SW 1271 (cell line): Measurements from ENCODE around the gene CFAP221.
A peak's percentile ranks its signal among the peaks of the same experiment; 100 is the strongest.
"Not testable (repeated sequence)": the region's sequence is repeated elsewhere in the genome, so short reads cannot be mapped to it uniquely, and the experiment has no call there.

ENCODE experiments used
- DNase-seq, 2 experiments: peaks; one replicate each; lab custom pipeline; 2025; lab: John Stamatoyannopoulos, UW

The CFAP221 gene

DNA sequence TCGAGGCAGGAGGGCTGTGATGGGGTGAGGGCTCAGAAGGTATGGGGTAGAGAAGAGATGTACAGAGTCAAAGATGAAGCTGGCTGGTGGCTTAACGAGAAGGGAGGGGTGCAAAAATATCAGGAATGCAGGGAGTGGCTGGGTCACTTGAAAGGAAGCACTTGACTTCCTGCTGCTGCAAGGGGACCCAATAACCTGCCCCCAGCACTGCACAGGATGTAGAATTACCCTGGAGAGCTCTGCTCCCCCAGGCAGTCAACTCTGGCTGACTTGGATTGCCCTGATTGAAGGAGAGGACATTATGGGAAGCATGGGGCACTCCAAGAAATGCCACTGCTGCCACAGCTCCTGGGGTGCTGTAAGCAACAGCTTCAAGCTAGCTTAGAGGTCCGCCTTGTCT is 41.8 kb downstream of the CFAP221 start:
- no peak for DNase-seq

DNA sequence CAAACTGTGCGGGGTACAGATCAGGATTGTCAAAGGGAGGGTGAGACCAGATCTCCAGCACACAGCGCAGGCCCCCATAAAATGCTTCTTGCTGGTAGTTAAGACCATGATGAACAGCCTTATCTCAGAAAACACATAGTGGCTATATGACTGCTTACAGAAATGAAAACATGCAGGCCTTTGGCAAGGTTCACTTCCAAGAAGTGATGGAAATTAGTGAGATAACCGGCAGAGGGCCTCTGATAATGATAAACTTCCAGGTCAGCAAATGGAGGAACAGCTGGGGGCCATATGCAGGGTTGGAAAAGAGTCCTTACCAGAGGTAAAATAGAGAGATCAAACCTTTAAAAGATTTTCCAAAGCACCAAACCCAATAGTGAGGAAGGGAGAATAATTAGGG is 46.6 kb downstream of the CFAP221 start:
- DNase-seq, result no peak

DNA sequence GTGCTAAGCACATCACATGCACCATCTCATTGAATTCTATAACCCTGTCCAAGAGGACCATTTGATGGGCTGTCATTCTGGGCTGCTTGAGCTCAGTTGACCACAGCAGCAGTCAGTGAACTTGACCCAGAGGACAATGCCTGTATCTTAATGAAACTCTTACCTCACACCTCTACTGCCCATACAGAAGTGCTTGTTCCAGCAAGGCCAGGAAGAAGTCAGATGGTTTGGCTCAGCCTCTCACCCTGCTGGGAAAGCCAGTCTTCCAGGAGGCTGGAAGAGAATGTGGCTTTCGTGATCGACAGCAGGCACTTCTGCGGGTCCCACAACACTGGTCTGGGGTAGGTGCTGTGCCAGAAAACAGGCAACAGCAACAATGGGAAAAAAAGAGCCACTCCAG is 47.3 kb downstream of the CFAP221 start:
- no peak for DNase-seq

DNA sequence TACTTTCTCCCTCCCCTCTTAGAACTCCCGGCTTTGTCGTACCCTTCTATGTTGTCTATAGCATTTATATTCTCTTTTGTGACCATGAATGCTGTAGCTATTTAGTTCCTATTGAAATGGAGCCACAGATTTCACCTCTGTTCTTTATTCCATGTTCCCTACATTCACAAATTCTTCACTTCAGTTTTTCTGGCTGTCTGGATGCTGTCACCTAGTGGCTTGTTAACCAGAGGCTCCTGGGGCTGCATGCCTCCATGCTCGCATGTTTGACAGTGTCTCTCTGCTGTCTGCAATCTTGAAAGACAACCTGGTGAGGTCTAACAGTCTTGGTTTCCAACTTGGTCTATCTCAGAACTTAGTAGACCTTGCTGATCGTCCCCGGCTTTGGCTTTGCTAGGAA is 48.2 kb downstream of the CFAP221 start:
- no peak for DNase-seq

DNA sequence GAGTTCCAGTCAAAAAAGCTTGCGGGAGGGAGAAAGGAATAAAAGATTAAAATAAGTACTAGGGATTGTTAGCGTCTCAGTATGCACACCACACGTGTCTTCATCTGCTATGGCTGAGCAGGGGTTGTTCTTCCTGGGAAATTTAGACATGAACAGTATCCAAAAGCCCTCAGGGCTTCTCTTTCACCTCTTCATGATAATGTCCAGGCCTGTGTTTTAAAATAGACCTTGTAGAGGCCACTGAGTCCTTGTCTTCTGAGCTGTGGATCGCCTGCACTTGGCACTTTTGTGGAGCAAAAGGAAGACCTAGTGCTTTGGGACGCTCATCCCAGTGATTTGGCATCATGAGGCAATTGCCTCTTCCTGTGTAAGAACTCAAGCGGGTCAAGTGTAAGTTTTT is 52.4 kb downstream of the CFAP221 start:
- DNase-seq, result no peak

DNA sequence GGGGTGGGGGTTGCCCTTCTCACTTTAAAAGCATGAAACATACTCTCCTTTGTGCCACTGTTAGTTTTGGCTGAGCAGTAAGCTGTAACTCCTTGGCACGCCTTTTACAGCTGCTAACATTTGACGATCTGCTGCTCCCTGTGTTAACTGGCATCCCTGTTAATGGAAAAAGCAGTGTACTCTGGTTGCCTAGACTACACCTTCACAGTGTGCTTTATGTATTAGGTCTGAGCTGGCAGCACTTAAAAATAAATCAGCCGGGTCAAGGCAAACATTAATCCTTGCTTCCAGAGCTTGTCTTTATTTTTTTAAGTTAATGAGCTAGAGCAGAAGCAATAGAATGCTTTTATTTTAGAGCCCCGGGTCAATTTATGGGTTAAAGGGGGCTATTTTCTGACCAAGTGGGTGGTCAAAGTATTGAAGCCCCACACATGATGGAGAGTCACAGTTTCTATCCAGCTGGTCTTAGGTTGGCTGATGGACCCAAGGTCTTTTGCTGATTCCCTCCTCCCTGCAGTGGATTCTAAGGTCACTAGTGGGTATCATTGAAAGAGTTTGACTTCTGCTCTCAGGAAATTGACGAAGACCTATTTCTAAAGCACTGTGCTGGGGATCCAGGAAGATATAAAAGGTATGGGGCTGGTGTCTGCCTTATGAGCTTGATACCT is 54.5 kb downstream of the CFAP221 start:
- DNase-seq, result no peak

DNA sequence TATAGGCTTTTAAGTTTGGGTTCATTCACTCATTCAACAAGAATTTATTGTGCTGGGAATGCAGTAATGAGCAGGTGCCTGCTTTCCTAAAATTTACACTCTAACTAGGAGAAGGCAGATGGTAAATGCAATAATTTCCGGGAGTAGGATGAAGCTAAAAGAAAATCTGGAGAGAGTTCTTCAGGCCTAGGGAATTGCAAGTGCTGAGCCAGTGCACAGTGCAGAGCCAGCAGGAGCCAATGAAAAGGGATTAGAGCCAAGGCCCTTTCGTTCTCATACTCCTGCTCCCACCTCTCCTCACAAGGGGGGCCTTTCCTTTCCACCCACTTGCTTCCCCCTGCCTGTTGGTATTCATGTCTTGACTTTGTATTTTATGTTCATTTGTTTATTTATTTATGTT is 55.1 kb downstream of the CFAP221 start:
- no peak for DNase-seq

DNA sequence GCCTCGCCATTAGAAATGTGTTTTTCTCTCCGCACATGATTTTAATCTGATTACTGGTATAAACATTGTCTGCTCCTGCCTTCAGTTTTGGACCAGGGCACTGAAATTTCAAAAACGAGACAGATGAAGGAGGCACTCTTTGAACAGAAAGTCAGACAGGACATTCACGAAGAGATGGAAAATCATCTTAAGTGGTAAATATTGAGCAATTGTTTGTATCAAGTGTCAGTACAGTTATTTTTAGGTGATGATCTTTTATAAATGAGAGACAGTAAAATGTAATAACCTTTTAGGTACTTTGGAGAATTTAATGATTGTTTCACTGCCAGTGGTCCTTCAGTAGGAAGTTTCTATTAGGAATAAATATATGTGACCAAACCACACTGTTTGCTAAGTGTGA is 60.8 kb downstream of the CFAP221 start:
- no peak for DNase-seq

DNA sequence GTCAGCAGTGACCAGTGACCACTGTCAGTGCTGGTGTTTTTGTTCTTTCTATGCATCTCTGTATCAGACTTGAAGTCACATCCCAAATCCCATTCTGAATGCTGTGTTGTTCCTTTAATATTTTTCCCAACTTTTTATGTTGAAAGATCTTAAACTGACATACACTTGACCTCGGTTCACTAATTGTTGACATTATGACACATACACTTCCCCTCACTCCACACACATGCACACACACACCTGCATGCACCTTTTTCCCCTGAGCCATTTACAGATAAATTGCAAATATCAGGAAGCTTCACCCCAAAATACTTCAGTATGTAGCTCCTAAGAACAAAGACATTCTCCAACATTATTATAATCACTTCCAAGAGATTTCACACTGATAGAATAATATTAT is 62.4 kb downstream of the CFAP221 start:
- DNase-seq, result no peak

DNA sequence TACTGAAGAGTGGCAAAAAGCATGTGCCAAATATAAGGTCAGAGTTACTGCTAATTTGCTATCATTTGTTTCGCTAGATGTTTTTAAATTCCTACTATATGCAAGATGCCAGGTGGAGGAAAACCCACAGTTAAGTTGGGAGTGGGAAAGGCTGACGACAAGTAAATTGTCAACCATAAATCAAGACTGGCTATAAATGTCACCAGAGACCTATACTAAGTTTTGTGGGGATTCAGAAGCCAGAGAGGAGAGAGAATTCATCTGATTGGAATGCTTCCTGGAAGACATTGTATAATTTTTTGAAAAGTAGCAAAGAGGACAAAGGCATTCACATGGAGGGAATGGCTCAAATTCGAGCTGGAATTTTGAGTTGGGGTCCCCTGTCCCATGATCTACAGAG is 64.3 kb downstream of the CFAP221 start:
- no peak for DNase-seq

DNA sequence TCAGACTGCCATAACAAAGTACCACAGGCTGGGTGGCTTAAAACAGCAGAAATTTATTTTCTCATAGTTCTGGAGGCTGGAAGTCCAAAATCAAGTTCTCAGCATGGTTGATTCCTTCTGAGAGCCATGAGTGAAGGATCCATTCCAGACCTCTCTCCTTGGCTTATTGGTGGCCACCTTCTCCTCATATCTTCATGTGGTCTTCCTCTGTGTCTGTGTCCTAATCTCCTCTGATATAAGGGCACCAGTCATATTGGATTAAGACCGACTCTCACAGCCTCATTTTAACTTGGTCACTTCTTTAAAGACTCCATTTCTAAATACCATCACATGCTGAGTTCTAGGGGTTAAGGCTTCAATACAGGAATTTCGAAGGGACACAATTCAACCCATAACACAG is 65.1 kb downstream of the CFAP221 start:
- DNase-seq, result no peak

DNA sequence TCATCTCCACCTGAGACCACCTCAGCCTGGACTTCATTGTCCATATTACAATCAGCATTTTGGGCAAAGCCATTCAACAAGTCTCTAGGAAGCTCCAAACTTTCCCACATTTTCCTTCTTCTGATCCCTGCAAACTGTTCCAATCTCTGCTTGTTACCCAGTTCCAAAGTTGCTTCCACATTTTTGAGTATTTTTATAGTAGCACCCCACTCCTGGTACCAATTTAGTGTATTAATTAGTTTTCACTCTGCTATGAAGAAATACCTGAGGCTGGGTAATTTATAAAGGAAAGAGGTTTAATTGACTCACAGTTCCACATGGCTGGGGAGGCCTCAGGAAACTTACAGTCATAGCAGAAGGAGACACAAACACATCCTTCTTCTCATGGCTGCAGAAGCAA is 69.9 kb downstream of the CFAP221 start:
- not testable (repeated sequence) for DNase-seq

DNA sequence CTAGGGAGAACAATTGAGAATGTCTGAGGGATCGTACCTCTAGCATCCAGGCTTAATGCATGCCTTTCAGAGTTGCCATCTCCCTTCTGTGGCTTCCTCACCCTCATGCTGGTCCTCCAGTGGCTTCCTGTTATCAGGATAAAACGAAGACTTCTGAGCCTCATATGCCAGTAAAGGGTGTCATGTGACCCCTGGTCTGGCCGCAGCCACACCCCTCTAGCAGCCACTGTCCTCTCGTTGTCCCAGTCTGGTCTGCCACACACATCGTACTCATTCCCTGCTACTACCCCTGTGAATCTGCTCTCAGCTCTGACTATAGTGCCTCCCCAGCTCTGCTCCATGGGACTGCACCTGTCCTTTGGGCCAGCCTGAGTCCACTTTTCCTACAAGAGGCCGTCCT is 72.2 kb downstream of the CFAP221 start:
- no peak for DNase-seq

DNA sequence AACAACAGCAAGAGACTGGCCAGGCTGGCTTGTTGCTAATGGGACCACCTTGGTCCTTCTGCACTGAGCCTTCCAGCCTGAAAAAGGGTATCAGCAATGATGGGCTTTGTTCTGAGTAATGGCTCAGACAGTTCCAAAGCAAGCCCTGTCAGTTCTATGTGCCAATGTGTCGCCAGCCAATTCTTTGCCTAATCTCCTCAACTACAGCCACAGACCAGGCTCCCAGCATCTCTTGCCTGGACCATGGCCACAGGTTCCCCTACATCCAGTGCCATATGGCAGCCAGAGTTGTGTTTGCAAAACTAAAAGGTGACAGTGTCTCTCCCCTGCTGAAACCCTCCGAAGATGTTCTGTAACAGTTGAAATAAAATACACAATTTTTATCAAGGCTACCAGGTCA is 73.2 kb downstream of the CFAP221 start:
- DNase-seq, result no peak

DNA sequence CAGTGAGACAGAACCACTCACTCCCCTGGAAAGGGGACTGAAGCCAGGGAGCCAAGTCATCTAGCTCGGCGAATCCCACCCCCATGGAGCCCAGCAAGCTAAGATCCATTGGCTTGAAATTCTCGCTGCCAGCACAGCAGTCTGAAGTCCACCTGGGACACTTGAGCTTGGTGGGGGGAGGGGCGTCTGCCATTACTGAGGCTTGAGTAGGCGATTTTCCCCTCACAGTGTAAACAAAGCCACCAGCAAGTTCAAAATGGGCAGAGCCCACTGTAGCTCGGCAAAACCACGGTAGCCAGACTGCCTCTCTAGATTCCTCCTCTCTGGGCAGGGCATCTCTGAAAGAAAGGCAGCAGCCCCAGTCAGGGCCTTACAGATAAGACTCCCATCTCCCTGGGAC is 74.5 kb downstream of the CFAP221 start:
- DNase-seq, result not testable (repeated sequence)

DNA sequence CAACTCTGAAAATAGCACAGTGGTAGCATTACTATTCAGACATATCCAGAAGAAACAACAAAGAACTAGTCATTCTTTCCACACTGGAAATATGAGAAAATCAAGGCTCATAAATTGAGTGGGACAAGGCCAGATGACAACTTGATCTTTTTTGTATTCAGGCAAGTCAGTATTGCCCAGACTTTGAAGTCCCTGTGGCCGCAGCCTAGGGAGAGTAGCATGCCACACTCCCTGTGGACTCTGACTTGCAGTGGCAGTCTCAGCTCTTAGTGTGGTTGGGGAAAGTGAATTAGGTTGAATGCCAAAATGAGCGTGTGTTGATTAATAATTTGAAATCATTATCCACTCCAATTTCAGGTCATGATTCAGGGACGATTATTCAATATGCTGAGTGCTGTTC is 81.0 kb downstream of the CFAP221 start:
- no peak for DNase-seq

DNA sequence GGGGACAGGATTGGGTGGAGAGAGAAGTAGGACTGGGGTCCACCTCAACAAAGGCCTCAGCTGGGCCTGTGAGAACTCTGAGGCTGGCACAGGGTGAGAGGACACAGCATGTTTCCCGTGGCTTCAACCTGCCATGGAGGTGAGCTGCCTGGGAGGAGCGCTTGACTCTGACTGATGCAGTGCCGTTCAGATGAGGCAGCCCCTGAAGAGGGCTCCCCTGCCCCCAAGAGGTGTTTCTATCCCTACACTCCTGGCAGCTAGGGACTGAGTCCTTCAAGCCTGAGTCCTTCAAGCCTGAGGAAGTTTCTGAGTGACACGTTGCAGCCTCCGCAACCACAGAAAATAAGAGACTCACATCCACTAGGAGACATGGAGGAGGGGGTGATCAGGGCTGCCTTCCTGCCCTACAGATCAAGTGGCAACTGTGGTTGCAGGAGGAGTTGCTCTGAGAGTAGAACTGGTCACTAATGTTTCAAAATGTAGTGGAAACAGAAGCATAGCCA is 85.1 kb downstream of the CFAP221 start:
- DNase-seq, result no peak

DNA sequence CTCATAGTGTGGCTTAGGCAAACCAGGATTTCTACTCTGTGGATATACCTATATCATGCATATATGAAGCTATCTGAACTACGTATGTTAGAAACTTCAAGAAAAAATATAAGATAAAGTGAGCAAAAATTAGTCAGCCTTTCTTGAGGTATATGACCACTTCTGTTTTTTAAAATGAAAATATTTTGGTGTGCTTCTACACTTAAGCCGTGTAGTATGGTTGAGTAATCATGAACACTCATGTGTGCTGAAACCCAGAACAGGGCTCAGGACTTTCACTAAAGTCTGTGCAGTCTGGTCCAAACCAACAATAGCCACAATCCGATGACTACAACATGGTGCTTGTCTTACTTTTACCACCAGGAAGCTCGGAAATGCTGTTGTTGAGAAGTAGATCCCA is 85.9 kb downstream of the CFAP221 start:
- DNase-seq, result no peak

DNA sequence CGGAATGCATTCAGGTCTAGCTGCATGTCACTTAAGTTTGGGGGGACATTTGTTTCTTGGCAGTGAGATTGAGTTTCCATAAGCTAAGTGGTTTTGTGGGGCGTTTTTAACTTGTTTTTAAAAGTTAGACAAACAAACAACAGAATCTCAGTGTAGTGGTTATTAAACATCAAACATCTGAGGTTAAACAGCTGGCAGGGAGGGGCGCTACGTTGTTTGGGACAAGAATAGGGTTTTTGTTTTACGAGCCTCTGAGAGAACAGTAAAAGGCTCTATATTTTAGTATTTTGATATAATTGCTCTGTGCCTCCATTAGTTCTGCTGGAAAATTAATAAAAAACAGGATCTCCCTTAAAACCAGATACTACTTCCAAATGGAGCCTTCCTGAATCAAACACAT is 93.1 kb downstream of the CFAP221 start:
- no peak for DNase-seq

DNA sequence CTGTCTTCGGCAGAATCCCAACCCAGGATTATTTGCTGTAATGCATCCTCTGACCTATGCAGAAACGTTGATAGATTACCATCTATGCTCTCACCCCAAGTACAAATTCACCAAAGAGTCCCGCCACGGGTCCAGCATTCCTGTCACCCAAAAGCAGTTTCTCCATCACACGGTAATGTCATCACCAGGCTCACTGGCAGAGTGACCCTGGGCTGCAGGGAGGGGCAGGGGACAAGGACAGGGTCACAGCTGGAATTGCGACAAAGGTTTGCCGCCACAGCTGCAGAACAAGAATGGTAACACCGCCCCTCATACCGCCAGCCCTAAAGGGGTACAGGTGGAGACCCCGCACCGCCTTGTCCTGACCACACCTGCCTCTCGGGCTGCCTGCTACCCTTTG is 94.0 kb downstream of the CFAP221 start:
- no peak for DNase-seq

DNA sequence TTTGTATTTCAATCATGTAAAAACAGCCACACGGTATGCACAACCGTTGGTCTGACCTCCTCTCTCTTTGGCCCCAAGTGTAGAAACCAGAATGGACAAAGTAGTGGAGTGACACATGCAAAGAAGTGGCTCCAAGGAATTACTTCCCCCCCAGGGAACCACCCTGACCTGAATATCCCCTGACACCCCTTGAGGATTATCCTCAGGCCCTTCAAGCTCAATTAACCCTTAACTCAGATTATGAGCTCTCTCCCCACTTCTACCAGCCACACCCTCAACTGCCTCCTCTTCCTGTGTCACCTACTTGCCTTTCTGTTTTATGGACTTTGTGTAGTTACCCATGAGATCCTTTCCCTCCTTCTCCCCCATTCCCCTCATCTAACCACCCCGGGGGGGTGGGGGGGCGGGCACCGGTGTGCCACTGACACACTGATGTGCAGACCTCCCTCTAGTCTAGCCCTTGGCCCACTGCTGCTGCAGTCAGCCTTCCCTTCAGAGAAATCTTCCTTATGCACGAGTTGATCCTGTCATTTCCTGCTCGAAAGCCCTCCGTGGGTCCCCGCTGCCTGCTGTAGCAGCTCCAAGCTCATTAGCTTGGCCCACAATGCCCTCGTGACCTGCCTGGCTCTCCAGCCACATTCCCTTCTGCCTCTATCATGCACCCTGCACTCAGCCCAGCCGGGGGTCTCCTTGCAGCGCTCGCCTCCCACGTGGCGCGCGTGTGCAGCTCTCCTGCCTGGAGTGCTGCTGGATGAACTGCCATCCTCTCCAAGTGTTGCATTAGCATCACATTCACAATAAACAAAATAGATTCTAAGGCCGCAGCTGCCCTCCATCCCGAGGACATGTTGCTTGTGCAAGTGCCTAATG is 94.7 kb downstream of the CFAP221 start:
- DNase-seq, result no peak

DNA sequence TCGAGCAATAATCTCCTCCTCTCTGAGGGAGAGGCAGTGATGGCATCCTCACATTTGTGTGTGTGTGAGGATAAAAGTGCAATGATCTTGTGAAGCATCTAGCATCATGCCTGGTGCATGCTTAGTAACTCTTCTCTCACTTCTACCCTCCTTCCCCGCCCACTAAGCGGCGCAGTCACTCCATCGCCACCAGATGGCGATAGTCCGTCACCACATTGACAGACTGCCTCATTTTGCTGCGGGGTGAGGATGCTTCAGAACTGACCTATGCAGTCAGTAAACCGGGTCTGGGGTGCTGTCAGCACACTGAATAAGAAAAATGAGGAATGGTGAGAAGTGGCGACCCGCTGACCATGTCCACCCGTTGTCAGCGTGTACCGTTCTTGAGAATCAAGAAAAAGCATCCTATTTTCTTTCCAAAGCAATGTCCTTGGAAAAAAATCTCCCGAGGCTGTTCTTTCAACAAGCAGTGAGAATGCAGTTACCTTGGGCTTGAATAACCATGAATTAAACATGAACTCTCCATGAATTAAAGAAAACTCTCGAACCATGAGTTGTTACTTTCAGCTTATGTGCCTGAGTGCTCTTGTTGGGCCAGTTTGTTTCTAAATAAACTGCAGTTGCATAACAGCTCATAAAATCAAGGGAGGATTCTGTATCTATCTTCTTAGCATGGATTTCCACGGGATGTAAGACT is 97.5 kb downstream of the CFAP221 start:
- DNase-seq, result peak in 1 of 2 experiments; percentile 59

DNA sequence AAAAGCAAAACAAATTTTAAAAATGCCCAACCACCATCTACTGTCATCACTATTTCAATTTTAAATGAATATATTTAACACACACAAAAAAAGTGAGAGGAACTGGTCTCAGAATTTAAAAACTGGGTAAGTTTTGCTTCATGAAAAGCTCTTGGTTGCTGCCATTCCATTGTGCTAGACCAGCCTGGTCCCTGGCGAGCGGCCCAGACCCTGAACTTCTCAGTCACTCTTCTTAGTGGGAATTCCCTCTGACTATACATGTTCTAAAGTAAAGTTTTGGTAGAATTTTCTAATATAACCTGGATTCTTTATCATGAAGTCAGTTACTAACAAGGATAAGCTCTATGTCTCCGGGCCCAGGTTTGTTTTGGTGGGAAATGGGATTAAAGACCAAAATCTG is 99.9 kb downstream of the CFAP221 start:
- no peak for DNase-seq
